G401.6 (cell line): ENCODE results near the gene HTR1E.
"Not testable (repeated sequence)": the region's sequence is repeated elsewhere in the genome, so short reads cannot be mapped to it uniquely, and the experiment has no call there.

ENCODE experiments used
- FAIRE-seq: peaks from 2 replicates; lab custom pipeline; 2012; peaks lifted over from hg19 to GRCh38; lab: Jason Lieb, UNC

The HTR1E gene

GRCh38 chr6:86937219-86938079 is at the start of gene HTR1E:
HTR1E (plus strand) TSS chr6:86937528; CDS start chr6:87015335, 77,807 bp downstream.
- no peak for FAIRE-seq

- no peak for FAIRE-seq
Observed at GRCh38 chr6:86888301-86888700, 49.0 kb upstream of the HTR1E start.

GRCh38 chr6:86897265-86897664 is 40.1 kb upstream of the HTR1E start:
- FAIRE-seq, result not testable (repeated sequence)

- FAIRE-seq, result no peak
Observed at GRCh38 chr6:86913795-86914194, 23.5 kb upstream of the HTR1E start.

GRCh38 chr6:86916393-86916792 is 20.9 kb upstream of the HTR1E start:
- FAIRE-seq, result no peak

- FAIRE-seq, result not testable (repeated sequence)
Observed at GRCh38 chr6:86927138-86927537, 10.2 kb upstream of the HTR1E start.

- not testable (repeated sequence) for FAIRE-seq
Observed at GRCh38 chr6:86927859-86928258, 9.5 kb upstream of the HTR1E start.

GRCh38 chr6:86934365-86934764 is 3.0 kb upstream of the HTR1E start:
- no peak for FAIRE-seq

- no peak for FAIRE-seq
Observed at GRCh38 chr6:86936834-86937218, 502 bp upstream of the HTR1E start.

- FAIRE-seq, result no peak
Observed at GRCh38 chr6:86938814-86939213, 1.5 kb downstream of the HTR1E start.

GRCh38 chr6:86941461-86941860 is 4.1 kb downstream of the HTR1E start:
- no peak for FAIRE-seq

- no peak for FAIRE-seq
Observed at GRCh38 chr6:86942769-86943516, 5.6 kb downstream of the HTR1E start.

- no peak for FAIRE-seq
Observed at GRCh38 chr6:86943819-86944407, 6.6 kb downstream of the HTR1E start.

GRCh38 chr6:86949771-86950170 is 12.4 kb downstream of the HTR1E start:
- no peak for FAIRE-seq

- FAIRE-seq, result no peak
Observed at GRCh38 chr6:86952991-86953390, 15.7 kb downstream of the HTR1E start.

GRCh38 chr6:86959656-86960055 is 22.3 kb downstream of the HTR1E start:
- no peak for FAIRE-seq

GRCh38 chr6:86961455-86962200 is 24.3 kb downstream of the HTR1E start:
- no peak for FAIRE-seq

GRCh38 chr6:86963352-86963751 is 26.0 kb downstream of the HTR1E start:
- no peak for FAIRE-seq

- no peak for FAIRE-seq
Observed at GRCh38 chr6:86964029-86964579, 26.8 kb downstream of the HTR1E start.

- no peak for FAIRE-seq
Observed at GRCh38 chr6:86966271-86966670, 28.9 kb downstream of the HTR1E start.

GRCh38 chr6:86969573-86969972 is 32.2 kb downstream of the HTR1E start:
- no peak for FAIRE-seq

- no peak for FAIRE-seq
Observed at GRCh38 chr6:86973088-86973487, 35.8 kb downstream of the HTR1E start.
